GOT3 (cell line): ENCODE measurements around the gene SCN8A.
A peak's percentile ranks its signal among the peaks of the same experiment; 100 is the strongest.
"Not testable (repeated sequence)": the region's sequence is repeated elsewhere in the genome, so short reads cannot be mapped to it uniquely, and the experiment has no call there.

Source experiments
- DNase-seq: peaks from one replicate; lab custom pipeline; 2025; ENCODE audit warnings: mixed read lengths; lab: John Stamatoyannopoulos, UW

The SCN8A gene

GRCh38 chr12:51773145-51773869 is 182.3 kb downstream of the SCN8A start:
- no peak for DNase-seq

DNA sequence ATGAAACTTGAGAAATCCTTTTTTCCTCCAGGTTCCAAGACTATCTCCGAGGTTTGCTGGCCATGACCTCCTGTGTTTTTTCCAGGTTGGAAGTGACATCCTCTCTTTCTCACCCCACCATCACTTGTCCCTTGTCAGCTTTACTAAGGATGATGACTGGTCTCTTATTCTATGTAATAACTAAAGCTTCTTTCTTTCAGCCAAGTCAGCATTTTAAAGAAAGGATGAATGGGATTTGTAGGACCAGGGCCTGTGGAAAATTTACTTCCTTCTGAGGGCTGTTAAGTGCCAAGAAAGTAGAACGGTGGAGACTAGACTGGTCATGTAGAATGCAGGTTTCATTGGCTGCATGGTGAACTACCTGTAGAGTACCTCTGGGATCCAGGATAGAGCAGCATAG is 183.9 kb downstream of the SCN8A start:
- DNase-seq, result no peak

GRCh38 chr12:51777457-51777856 is 186.4 kb downstream of the SCN8A start:
- DNase-seq, result no peak

- DNase-seq, result no peak
Measured at GRCh38 chr12:51777973-51778372, 186.9 kb downstream of the SCN8A start.

DNA sequence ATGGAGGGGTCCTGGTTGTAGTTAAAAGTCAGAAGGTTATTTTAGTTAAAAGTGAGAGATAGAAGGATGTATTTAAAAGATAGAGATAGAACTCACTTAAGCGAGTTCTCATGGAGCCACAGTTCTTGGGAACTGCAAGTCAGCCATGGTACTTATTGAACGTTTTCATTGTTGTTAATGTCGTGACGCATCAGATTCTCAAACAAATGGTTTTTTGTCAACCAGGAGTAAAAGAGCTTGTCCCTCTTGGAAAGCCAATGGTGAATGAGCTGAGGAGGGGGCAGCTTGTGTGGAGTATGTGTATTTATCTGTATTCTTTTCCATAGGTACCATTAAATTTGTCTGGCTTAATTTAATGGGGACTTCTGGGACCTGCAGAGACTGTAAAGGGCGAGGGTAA is 188.8 kb downstream of the SCN8A start:
- no peak for DNase-seq

DNA sequence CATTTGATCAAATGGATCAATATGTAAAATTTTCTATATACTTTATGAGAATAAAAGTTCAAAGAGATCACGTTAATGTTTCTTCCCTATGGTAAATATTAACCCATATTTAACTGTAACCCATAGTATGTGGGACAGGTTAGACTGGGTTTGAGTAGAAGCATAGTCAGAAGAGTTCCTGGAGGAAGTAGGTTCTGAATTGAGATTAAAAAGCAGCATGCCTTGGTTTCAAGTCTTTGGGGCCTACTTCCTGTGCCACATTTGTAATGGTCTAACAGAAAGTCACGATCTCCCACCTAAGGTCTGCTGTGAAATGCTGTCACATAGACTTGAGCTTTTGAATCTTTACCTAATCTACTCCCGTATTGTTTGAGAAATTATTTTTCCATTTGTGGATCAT is 193.7 kb downstream of the SCN8A start:
- no peak for DNase-seq

DNA sequence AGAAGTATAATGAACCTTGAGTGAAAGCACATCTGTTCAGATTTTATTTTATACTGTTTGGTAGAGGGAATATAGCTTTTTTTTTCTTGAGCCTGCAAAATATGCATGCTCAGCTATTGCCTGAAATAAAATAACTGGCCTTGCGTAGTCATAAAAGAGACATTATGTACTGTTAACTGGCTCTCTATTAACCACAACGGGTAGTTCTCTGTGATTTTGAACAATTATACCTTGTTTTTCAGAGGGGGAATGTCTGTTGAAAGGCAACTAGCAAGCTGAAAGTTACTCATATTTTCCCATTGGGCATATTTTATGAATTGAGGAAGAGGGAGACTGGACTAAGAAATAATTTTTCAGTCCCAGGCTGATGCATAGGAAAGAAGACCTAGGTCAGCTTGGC is 194.9 kb downstream of the SCN8A start:
- DNase-seq, result no peak

DNA sequence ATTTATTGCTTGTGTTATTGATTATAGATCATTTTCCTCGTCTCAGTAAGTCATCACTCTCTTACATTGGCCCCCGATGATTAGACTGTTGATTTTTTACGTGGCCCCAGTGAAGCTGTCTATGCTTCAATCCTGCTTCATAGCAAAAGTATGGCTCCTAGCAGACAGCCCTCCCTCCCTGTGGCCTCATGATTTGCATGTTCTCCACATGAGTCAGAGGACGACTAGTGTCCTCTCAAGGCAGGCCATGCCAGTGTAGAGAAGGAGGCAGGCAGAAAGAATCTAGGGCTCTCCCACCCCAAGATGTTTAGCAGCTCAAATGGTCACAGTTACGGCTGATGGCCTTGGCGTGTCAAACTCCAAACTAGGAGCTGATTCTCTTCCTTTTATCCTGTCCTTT is 197.8 kb downstream of the SCN8A start:
- no peak for DNase-seq

DNA sequence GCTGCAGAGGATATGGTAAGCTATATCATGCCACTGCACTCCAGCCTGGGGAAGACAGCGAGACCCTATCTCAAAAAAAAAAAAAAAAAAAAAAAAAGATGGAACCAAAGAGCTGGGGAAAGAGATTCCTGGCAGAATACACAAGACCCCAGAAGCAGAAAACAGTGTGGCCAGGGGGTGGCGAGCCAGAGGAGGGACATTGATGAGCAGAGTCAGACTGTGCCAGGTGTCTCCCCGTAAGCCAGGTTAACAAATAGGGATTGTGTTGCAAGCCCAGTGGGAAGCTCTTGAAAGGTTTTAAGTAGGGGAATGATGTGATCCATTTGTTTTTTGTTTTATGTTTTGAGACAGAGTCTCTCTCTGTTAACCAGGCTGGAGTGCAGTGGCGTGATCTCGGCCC is 201.4 kb downstream of the SCN8A start:
- DNase-seq, result no peak

GRCh38 chr12:51793201-51793600 is 202.2 kb downstream of the SCN8A start:
- no peak for DNase-seq

- DNase-seq, result no peak
Measured at GRCh38 chr12:51797301-51797700, 206.3 kb downstream of the SCN8A start.

DNA sequence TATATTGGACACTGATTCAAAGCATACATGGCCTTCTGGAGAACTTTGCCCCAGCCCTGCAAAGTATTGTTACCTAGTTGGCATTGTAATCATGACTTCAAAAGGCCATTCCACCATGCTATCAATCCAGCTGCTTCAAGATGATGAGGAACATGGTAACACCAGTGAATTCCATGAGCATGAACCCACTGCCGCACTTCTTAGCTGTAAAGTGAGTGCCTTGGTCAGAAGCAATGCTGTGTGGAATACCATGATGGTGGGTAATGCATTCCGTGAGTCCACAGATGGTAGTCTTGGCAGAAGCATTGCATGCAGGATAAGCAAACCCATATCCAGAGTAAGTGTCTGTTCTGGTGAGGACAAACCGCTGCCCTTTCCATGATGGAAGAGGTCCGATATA is 207.0 kb downstream of the SCN8A start:
- DNase-seq, result not testable (repeated sequence)

GRCh38 chr12:51798501-51798900 is 207.5 kb downstream of the SCN8A start:
- DNase-seq, result no peak

GRCh38 chr12:51801027-51801426 is 210.0 kb downstream of the SCN8A start:
- no peak for DNase-seq

GRCh38 chr12:51806896-51807295 is 215.9 kb downstream of the SCN8A start:
- no peak for DNase-seq

DNA sequence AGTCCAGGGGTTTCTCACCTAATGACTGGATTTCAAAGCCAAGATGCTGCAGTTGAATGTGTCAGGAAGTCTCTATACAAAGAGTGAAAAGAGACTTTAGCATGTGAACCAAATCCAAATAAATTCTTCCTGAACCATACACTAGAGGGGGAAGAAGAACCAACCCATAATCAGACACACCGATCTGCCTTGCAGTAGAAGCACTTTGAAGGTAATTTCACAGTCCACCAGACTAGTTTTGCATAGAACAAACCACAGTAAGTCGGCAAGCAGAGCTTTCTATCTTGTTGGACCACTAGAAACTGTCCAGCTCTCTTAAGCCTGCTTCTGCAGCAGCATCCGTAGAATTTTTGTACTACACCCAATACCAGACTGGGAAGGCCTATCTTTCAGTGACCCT is 218.2 kb downstream of the SCN8A start:
- DNase-seq, result no peak

GRCh38 chr12:51811203-51812202 is 220.5 kb downstream of the SCN8A start:
- DNase-seq, result no peak

GRCh38 chr12:51812871-51813270 is 221.8 kb downstream of the SCN8A start:
- no peak for DNase-seq

GRCh38 chr12:51813931-51814310 is 222.9 kb downstream of the SCN8A start:
- no peak for DNase-seq

- DNase-seq, result peak; percentile 33
Measured at GRCh38 chr12:51814311-51815088, 223.5 kb downstream of the SCN8A start.

DNA sequence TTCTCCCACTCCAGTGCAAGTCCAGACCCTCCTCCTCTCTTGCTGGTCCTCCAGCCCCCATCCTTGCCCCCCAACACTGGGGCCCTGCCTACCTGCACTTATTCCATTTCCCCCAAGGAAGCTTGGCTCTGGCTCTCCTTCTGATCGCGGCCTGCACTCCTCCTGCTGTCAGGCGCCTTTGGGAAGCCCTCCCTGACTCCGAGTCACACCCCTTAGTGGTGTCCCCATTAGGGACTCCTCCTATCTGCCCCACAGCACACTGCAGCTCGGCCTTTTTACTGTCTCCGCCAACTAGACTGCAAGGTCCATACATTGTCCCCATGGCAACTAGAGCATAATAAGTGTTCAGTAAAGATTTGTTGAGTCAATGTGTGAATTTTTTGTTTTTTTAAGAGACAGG is 224.5 kb downstream of the SCN8A start:
- DNase-seq, result no peak
